GM19099 (cell line): ENCODE data around the gene ZNF226.
A peak's percentile ranks its signal among the peaks of the same experiment; 100 is the strongest.

Experiments used
- POLR2A ChIP-seq: IDR thresholded peaks from 3 replicates; pipeline ENCODE4 v1.6.1; 2011; ENCODE audit warnings: low read depth; ENCODE audit not compliant: insufficient read length; ENCODE audit errors: extremely low read depth

Gene ZNF226

GRCh38 chr19:44164673-44165512 is at the start of gene ZNF226:
TSS of gene ZNF226 (plus strand) at chr19:44165100. CDS start at chr19:44170081, 4,981 bp downstream.
- TF ChIP-seq POLR2A, result peak; percentile 79

GRCh38 chr19:44131955-44132354 is 32.9 kb upstream of the ZNF226 start:
- TF ChIP-seq POLR2A, result no peak

- TF ChIP-seq POLR2A, result peak; percentile 55
Observed at GRCh38 chr19:44141191-44142058, 23.5 kb upstream of the ZNF226 start, which contains the start of gene ZNF234. TSS of gene ZNF234 (plus strand) at chr19:44141554. CDS start at chr19:44144633, 3,079 bp downstream.

- TF ChIP-seq POLR2A, result no peak
Observed at GRCh38 chr19:44142059-44142433, 22.9 kb upstream of the ZNF226 start.

- no peak for TF ChIP-seq POLR2A
Observed at GRCh38 chr19:44149776-44150175, 15.1 kb upstream of the ZNF226 start.

GRCh38 chr19:44151491-44151890 is 13.4 kb upstream of the ZNF226 start:
- no peak for TF ChIP-seq POLR2A

- TF ChIP-seq POLR2A, result no peak
Observed at GRCh38 chr19:44156475-44156874, 8.4 kb upstream of the ZNF226 start.

GRCh38 chr19:44163789-44164188 is 1.1 kb upstream of the ZNF226 start:
- no peak for TF ChIP-seq POLR2A

- TF ChIP-seq POLR2A, result no peak
Observed at GRCh38 chr19:44164327-44164672, 600 bp upstream of the ZNF226 start.

GRCh38 chr19:44176590-44176989 is 11.7 kb downstream of the ZNF226 start:
- TF ChIP-seq POLR2A, result no peak

GRCh38 chr19:44180968-44181367 is 16.1 kb downstream of the ZNF226 start:
- TF ChIP-seq POLR2A, result no peak

- no peak for TF ChIP-seq POLR2A
Observed at GRCh38 chr19:44182145-44182544, 17.2 kb downstream of the ZNF226 start.

GRCh38 chr19:44190020-44190419 is 25.1 kb downstream of the ZNF226 start:
- no peak for TF ChIP-seq POLR2A

- no peak for TF ChIP-seq POLR2A
Observed at GRCh38 chr19:44192127-44192526, 27.2 kb downstream of the ZNF226 start.

- TF ChIP-seq POLR2A, result no peak
Observed at GRCh38 chr19:44196772-44197171, 31.9 kb downstream of the ZNF226 start.

- no peak for TF ChIP-seq POLR2A
Observed at GRCh38 chr19:44202470-44202869, 37.6 kb downstream of the ZNF226 start.
